ENCODE measurements around the gene MECP2. TPM values are rescaled to one million over a fixed set of nuclear protein-coding genes. Genes with fewer than 3 reads are reported as not detected.

MECP2 gene
- total and polyA plus RNA-seq, 9 donors = 17.5 to 24.0 (median 20.7) TPM

GRCh38 chrX:154064637-154065435 lies 32.7 kb downstream of the MECP2 start:
- whole genome bisulfite sequencing (ENCODE audit: insufficient coverage) = 68% methylated on average over 5 of the region's 9 CpGs
- Histone ChIP-seq H3K4me1 (ENCODE audit: control insufficient read depth, insufficient read depth, low read length) (peaks cover 8% of the 10 kb centered on the region), H3K36me3 (ENCODE audit: control insufficient read depth, insufficient read depth, low read length) (no peaks in the 10 kb centered on the region)

GRCh38 chrX:154063234-154063633 lies 34.3 kb downstream of the MECP2 start:
- WGBS (ENCODE audit: insufficient coverage) = 100% methylated on average over 1 of the region's 4 CpGs
- Histone ChIP-seq H3K4me3 (ENCODE audit: low read length) (no peak overlapping the region), H3K36me3 (ENCODE audit: control insufficient read depth, insufficient read depth, low read length) (no peaks in the 10 kb centered on the region), H3K27ac (ENCODE audit: low read length) (no peak overlapping the region), H3K9me3 (replicated peaks; ENCODE audit: control insufficient read depth, low read depth, low read length) (no peaks in the 10 kb centered on the region), H3K4me1 (ENCODE audit: control insufficient read depth, insufficient read depth, low read length) (peaks cover 10% of the 10 kb centered on the region), H3K27me3 (ENCODE audit: control insufficient read depth, insufficient read depth, low read length) (peaks cover 41% of the 10 kb centered on the region)
- DNase-seq = no peak

More at GRCh38 chrX:154064637-154065435, 32.7 kb downstream of the MECP2 start:
- Histone ChIP-seq H3K27me3 (ENCODE audit: control insufficient read depth, insufficient read depth, low read length) (peaks cover 38% of the 10 kb centered on the region), H3K27ac (ENCODE audit: low read length) (no peak overlapping the region), H3K9me3 (replicated peaks; ENCODE audit: control insufficient read depth, low read depth, low read length) (no peaks in the 10 kb centered on the region), H3K4me3 (ENCODE audit: low read length) (no peak overlapping the region)
- DNase-seq = no peak

GRCh38 chrX:154061801-154062200 lies 35.7 kb downstream of the MECP2 start:
- no peak overlapping the region for H3K27ac ChIP-seq (ENCODE audit: low read length)
- H3K4me3 ChIP-seq (ENCODE audit: low read length) = no peak overlapping the region
- H3K4me1 ChIP-seq (ENCODE audit: control insufficient read depth, insufficient read depth, low read length) = peaks cover 10% of the 10 kb centered on the region
- H3K36me3 ChIP-seq (ENCODE audit: control insufficient read depth, insufficient read depth, low read length) = no peaks in the 10 kb centered on the region
- WGBS (ENCODE audit: insufficient coverage) = 76% methylated on average over 8 of the region's 8 CpGs
- H3K9me3 ChIP-seq (replicated peaks; ENCODE audit: control insufficient read depth, low read depth, low read length) = no peaks in the 10 kb centered on the region
- no peak for DNase-seq
- H3K27me3 ChIP-seq (ENCODE audit: control insufficient read depth, insufficient read depth, low read length) = peaks cover 42% of the 10 kb centered on the region

- no peak overlapping the region for H3K27ac ChIP-seq (ENCODE audit: low read length)
- no peak overlapping the region for H3K4me3 ChIP-seq (ENCODE audit: low read length)
- DNase-seq = no peak
- H3K27me3 ChIP-seq (ENCODE audit: control insufficient read depth, insufficient read depth, low read length) = peaks cover 37% of the 10 kb centered on the region
- H3K9me3 ChIP-seq (replicated peaks; ENCODE audit: control insufficient read depth, low read depth, low read length) = no peaks in the 10 kb centered on the region
- WGBS (ENCODE audit: insufficient coverage) = 46% methylated on average over 2 of the region's 5 CpGs
- H3K36me3 ChIP-seq (ENCODE audit: control insufficient read depth, insufficient read depth, low read length) = no peaks in the 10 kb centered on the region
- peaks cover 10% of the 10 kb centered on the region for H3K4me1 ChIP-seq (ENCODE audit: control insufficient read depth, insufficient read depth, low read length)
These were observed 37.7 kb downstream of the MECP2 start for GRCh38 chrX:154059729-154060245.

GRCh38 chrX:154059231-154059630 lies 38.3 kb downstream of the MECP2 start:
- Histone ChIP-seq H3K27me3 (ENCODE audit: control insufficient read depth, insufficient read depth, low read length) (peaks cover 41% of the 10 kb centered on the region), H3K9me3 (replicated peaks; ENCODE audit: control insufficient read depth, low read depth, low read length) (no peaks in the 10 kb centered on the region), H3K4me1 (ENCODE audit: control insufficient read depth, insufficient read depth, low read length) (peaks cover 10% of the 10 kb centered on the region), H3K36me3 (ENCODE audit: control insufficient read depth, insufficient read depth, low read length) (no peaks in the 10 kb centered on the region), H3K27ac (ENCODE audit: low read length) (no peak overlapping the region), H3K4me3 (ENCODE audit: low read length) (no peak overlapping the region)
- no CpG with 5 or more reads among the region's 1 CpG for WGBS (ENCODE audit: insufficient coverage)
- no peak for DNase-seq

- no peak overlapping the region for H3K4me3 ChIP-seq (ENCODE audit: low read length)
- peaks cover 36% of the 10 kb centered on the region for H3K27me3 ChIP-seq (ENCODE audit: control insufficient read depth, insufficient read depth, low read length)
- peaks cover 10% of the 10 kb centered on the region for H3K4me1 ChIP-seq (ENCODE audit: control insufficient read depth, insufficient read depth, low read length)
- no peaks in the 10 kb centered on the region for H3K36me3 ChIP-seq (ENCODE audit: control insufficient read depth, insufficient read depth, low read length)
- DNase-seq = no peak
- no peaks in the 10 kb centered on the region for H3K9me3 ChIP-seq (replicated peaks; ENCODE audit: control insufficient read depth, low read depth, low read length)
- 86% methylated on average over 4 of the region's 11 CpGs for WGBS (ENCODE audit: insufficient coverage)
- H3K27ac ChIP-seq (ENCODE audit: low read length) = no peak overlapping the region
These were observed 39.1 kb downstream of the MECP2 start for GRCh38 chrX:154058214-154058997.

GRCh38 chrX:154057791-154058190 lies 39.7 kb downstream of the MECP2 start:
- H3K4me3 ChIP-seq (ENCODE audit: low read length) = no peak overlapping the region
- peaks cover 31% of the 10 kb centered on the region for H3K27me3 ChIP-seq (ENCODE audit: control insufficient read depth, insufficient read depth, low read length)
- H3K36me3 ChIP-seq (ENCODE audit: control insufficient read depth, insufficient read depth, low read length) = no peaks in the 10 kb centered on the region
- WGBS (ENCODE audit: insufficient coverage) = 88% methylated on average over 1 of the region's 1 CpG
- no peaks in the 10 kb centered on the region for H3K9me3 ChIP-seq (replicated peaks; ENCODE audit: control insufficient read depth, low read depth, low read length)
- H3K27ac ChIP-seq (ENCODE audit: low read length) = no peak overlapping the region
- DNase-seq = no peak
- H3K4me1 ChIP-seq (ENCODE audit: control insufficient read depth, insufficient read depth, low read length) = peaks cover 10% of the 10 kb centered on the region

GRCh38 chrX:154056770-154057241 lies 40.7 kb downstream of the MECP2 start:
- DNase-seq = no peak

GRCh38 chrX:154051201-154051810 lies 46.2 kb downstream of the MECP2 start:
- Histone ChIP-seq H3K4me3 (ENCODE audit: low read length) (no peak overlapping the region), H3K36me3 (ENCODE audit: control insufficient read depth, insufficient read depth, low read length) (no peaks in the 10 kb centered on the region), H3K9me3 (replicated peaks; ENCODE audit: control insufficient read depth, low read depth, low read length) (no peaks in the 10 kb centered on the region), H3K27me3 (ENCODE audit: control insufficient read depth, insufficient read depth, low read length) (peaks cover 38% of the 10 kb centered on the region), H3K4me1 (ENCODE audit: control insufficient read depth, insufficient read depth, low read length) (peaks cover 17% of the 10 kb centered on the region), H3K27ac (ENCODE audit: low read length) (no peak overlapping the region)
- peak; percentile 78 for DNase-seq
- WGBS (ENCODE audit: insufficient coverage) = no CpG with 5 or more reads among the region's 8 CpGs

More at GRCh38 chrX:154056770-154057241, 40.7 kb downstream of the MECP2 start:
- WGBS (ENCODE audit: insufficient coverage) = 73% methylated on average over 6 of the region's 8 CpGs
- Histone ChIP-seq H3K27ac (ENCODE audit: low read length) (no peak overlapping the region), H3K4me3 (ENCODE audit: low read length) (no peak overlapping the region), H3K36me3 (ENCODE audit: control insufficient read depth, insufficient read depth, low read length) (no peaks in the 10 kb centered on the region), H3K9me3 (replicated peaks; ENCODE audit: control insufficient read depth, low read depth, low read length) (no peaks in the 10 kb centered on the region), H3K27me3 (ENCODE audit: control insufficient read depth, insufficient read depth, low read length) (peaks cover 30% of the 10 kb centered on the region), H3K4me1 (ENCODE audit: control insufficient read depth, insufficient read depth, low read length) (peaks cover 10% of the 10 kb centered on the region)

GRCh38 chrX:154050113-154050495 lies 47.4 kb downstream of the MECP2 start:
- no peak for DNase-seq
- Histone ChIP-seq H3K27ac (ENCODE audit: low read length) (no peak overlapping the region), H3K9me3 (replicated peaks; ENCODE audit: control insufficient read depth, low read depth, low read length) (no peaks in the 10 kb centered on the region), H3K4me1 (ENCODE audit: control insufficient read depth, insufficient read depth, low read length) (peaks cover 21% of the 10 kb centered on the region), H3K27me3 (ENCODE audit: control insufficient read depth, insufficient read depth, low read length) (peaks cover 46% of the 10 kb centered on the region), H3K36me3 (ENCODE audit: control insufficient read depth, insufficient read depth, low read length) (no peaks in the 10 kb centered on the region), H3K4me3 (ENCODE audit: low read length) (no peak overlapping the region)
- WGBS (ENCODE audit: insufficient coverage) = 66% methylated on average over 6 of the region's 7 CpGs
